GM10266 (cell line): ENCODE results near the gene AP4M1.

Experiments used
- DNase-seq: peaks from one replicate; pipeline ENCODE4 v3.0.0; 2012; ENCODE audit errors: extremely low spot score
- CTCF ChIP-seq: IDR thresholded peaks from 2 replicates; pipeline ENCODE4 v1.5.1; 2012; ENCODE audit warnings: mild to moderate bottlenecking, low read depth; ENCODE audit not compliant: control insufficient read depth, insufficient read depth; ENCODE audit errors: missing control alignments

Gene AP4M1

GRCh38 chr7:100100420-100101015 lies 925 bp upstream of the AP4M1 start:
- DNase-seq: peak; percentile 94
- TF ChIP-seq CTCF: no peak

GRCh38 chr7:100102950-100103840 lies 1.8 kb downstream of the AP4M1 start:
- no peak for DNase-seq
- no peak for TF ChIP-seq CTCF

- no peak for DNase-seq
- no peak for TF ChIP-seq CTCF
These were observed 4.1 kb downstream of the AP4M1 start for GRCh38 chr7:100105534-100105933.

- no peak for TF ChIP-seq CTCF
- DNase-seq: no peak
These were observed 5.2 kb downstream of the AP4M1 start for GRCh38 chr7:100106633-100107032.

GRCh38 chr7:100107125-100107737 lies 5.8 kb downstream of the AP4M1 start:
- TF ChIP-seq CTCF: no peak

GRCh38 chr7:100107890-100108289 lies 6.4 kb downstream of the AP4M1 start:
- TF ChIP-seq CTCF: no peak
- DNase-seq: no peak

More at GRCh38 chr7:100107125-100107737, 5.8 kb downstream of the AP4M1 start:
- DNase-seq: no peak
